Activated CD4-positive, alpha-beta T cell treated with anti-CD3 and anti-CD28 coated beads for 1 hour (primary cell): ENCODE measurements around the gene INSRR.

Source experiments
- DNase-seq: peaks from one replicate; pipeline ENCODE4 v3.0.0-alpha.2; 2020

INSRR gene

GRCh38 chr1:156803086-156803851, 55.6 kb downstream of the INSRR start:
- DNase-seq = no peak

GRCh38 chr1:156802421-156802935, 56.4 kb downstream of the INSRR start:
- no peak for DNase-seq

- DNase-seq = no peak
These were observed 57.4 kb downstream of the INSRR start for GRCh38 chr1:156801409-156802121.

DNA sequence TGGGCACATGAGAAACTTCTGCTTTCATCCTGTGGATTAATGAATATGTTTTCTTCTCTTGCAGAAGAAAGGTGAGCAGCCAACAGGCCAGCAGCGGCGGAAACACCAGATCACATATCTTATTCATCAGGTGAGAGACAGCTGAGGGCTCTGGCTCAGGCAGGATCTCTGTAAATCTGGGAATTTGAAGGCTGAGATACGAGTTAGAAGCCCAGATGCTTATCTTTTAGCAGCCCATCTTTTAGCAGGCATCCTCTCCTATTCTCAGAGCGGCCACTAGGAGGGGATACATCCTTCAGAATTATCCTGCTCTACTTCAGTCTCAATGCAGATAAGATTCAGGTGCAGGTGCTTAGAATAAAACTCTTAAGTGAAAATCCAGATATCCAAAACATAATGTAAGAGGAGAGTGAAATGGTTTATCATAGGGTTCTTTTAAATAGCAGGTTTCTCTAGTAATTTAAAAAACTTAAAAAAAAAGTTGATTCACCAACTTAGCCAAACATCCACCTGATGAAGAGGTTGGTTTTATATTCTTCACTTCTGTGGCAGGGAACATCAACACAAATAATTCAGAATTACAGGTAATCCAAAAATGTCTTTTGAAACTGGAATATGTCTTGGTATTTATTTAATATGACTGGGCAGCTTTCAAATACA, 61.6 kb downstream of the INSRR start:
- DNase-seq = no peak

DNA sequence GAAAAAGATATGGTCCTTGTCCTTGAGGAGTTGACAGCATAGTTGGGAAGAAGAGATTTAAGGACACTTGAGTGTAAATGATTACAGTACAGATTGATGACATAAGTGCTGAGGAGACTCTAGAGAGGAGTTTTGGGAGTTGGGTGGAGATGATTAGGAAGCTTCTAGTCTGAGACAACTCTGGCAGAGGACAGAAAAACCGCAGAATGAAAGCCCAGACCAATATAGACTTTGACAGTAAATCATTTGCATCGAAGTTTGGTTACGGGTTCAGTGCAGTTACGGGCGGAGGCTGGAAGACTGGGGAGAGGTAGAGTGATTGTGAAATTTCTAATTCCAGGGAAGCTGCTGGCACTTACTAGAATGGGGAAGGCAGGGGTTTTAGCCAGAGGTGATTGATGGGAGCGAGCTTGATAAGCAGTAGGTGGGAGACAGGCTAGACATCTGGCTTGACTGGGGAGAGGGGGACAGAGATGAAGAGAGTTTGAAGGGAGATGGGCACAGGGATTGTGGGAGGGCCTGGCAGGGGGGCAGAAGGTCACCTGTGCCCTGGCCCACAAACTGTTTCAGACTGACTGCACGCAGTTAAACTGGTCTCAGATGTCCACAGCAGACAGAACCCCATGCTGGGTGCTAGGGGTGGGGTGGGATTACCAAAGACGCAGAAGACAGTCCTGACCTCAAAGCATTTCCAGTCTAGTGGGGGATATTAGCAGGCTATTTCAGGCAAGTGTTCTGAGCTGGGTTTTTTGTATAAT, 62.4 kb downstream of the INSRR start:
- no peak for DNase-seq

DNA sequence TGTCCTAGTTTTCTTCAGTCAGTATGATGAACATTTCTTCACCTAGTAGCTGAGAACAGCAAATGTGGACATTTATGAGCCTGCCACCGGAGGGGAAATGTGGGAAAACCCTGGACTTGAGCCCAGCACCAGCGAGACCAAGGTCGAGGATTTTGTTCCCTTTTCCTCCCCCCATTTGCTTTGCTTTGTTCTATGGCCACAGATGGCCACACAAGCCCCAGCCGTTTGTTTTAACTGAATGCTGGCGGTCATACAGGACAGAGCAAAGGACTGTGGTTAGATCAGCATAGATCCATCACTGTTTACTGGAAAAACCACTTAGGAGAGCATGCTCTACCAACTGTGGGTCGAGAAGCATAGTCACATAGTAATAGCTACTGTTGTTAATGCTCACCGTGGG, 63.1 kb downstream of the INSRR start:
- DNase-seq = no peak

DNA sequence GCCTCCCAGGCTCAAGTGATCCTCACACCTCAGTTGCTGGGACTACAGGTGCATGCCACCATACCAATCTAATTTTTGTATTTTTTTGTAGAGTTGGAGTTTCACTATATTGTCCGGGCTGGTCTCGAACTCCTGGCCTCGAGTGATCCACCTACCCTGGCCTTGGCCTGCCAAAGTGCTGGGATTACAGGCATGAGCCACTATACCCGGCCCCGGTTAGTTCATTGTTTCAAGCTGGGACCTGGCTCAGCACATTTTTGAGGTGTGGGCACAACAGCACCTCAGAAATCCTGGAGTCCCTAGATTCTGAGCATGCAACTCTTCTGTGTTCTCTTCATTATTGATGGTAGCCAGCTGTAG, 63.6 kb downstream of the INSRR start:
- no peak for DNase-seq

- DNase-seq = no peak
These were observed 64.2 kb downstream of the INSRR start for GRCh38 chr1:156794506-156795373.
